ENCODE measurements around the gene MYO3A. TPM values are rescaled to one million over a fixed set of nuclear protein-coding genes. Genes with fewer than 3 reads are reported as not detected.

MYO3A gene
- total RNA-seq, 1 experiment from 2014 or later, result not detected

DNA sequence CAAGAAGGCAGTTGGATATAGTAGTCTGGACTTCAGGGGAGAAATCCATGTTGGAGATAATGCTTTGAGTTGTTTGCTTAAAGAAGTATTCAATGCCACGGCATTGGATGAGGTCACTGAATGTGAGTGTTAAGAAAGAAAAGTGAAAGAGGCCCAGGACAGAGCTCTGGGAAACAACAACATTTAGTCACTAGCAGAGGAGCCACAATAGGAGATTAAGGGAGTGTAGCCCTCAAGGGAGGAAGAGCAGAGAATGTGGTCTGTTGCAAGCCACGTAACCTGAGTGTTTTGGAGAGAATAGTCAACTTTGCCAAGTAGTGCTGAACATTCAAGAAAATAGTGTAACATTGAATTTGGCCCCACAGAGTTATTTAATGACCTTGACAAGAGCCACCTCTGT is 114.7 kb downstream of the MYO3A start:
- BruUV-seq (replicated peaks), result no TSS peak

DNA sequence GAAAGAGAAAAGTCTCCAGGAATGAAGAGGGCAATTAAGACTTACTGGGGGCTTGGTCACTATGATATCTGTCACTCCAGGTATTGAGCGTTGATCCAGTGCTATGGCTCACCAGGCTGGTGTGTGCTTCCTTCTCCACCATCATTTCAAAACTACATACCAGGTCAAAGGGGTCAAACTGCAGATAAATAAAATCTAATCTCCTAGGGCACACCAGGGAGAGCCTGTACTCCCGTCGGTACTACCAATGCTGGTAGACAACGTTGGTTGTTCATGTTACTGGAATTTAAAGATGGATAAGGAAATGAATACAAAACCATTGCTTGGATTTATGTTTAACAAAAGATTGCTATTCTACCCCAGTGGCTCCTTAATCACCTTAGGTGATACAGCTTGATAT is 118.3 kb downstream of the MYO3A start:
- peaks cover 8% of the 10 kb centered on the region; the same call in 1 of the 2 replicates for H3K27me3 ChIP-seq (ENCODE audit: insufficient read depth, low read length)
- no peaks in the 10 kb centered on the region for H3K36me3 ChIP-seq (ENCODE audit: control insufficient read depth in 1 of 2, insufficient read depth in 2 of 2, low read length in 2 of 2)
- no peaks in the 10 kb centered on the region for H3K4me1 ChIP-seq (ENCODE audit: control insufficient read depth in 1 of 2, insufficient read depth in 2 of 2, low read length in 2 of 2)
- DNase-seq (ENCODE audit: low read depth, low spot score) (no peak), ATAC-seq (no peak)
- TF ChIP-seq POLR2AphosphoS5 (IDR thresholded peaks at IDR 0.05; ENCODE audit: low read depth, low read length) (no peak), CEBPB (IDR thresholded peaks at IDR 0.05; ENCODE audit: low read depth) (no peak), SIN3A (IDR thresholded peaks at IDR 0.05; ENCODE audit: low read depth) (no peak), CBX3 (IDR thresholded peaks at IDR 0.05; ENCODE audit: low read depth) (no peak), FOSL1 (IDR thresholded peaks at IDR 0.05; ENCODE audit: low read depth) (no peak), SRF (IDR thresholded peaks at IDR 0.05; ENCODE audit: low read depth) (no peak), RAD21 (IDR thresholded peaks at IDR 0.05; ENCODE audit: low read depth) (no peak), TCF7L2 (IDR thresholded peaks at IDR 0.05; ENCODE audit: borderline replicate concordance, extremely low read depth, insufficient read depth, insufficient read length) (no peak), ZFX (IDR thresholded peaks at IDR 0.05) (no peak), EZH2phosphoT487 (IDR thresholded peaks at IDR 0.05; ENCODE audit: borderline replicate concordance) (no peak), YY1 (IDR thresholded peaks at IDR 0.05; ENCODE audit: extremely low read depth, insufficient replicate concordance, low read depth, low read length) (no peak), ZNF274 (IDR thresholded peaks at IDR 0.05; ENCODE audit: low read depth, low read length) (no peak), EZH2 (IDR thresholded peaks at IDR 0.05) (no peak)
- TF ChIP-seq, protein P1, sequence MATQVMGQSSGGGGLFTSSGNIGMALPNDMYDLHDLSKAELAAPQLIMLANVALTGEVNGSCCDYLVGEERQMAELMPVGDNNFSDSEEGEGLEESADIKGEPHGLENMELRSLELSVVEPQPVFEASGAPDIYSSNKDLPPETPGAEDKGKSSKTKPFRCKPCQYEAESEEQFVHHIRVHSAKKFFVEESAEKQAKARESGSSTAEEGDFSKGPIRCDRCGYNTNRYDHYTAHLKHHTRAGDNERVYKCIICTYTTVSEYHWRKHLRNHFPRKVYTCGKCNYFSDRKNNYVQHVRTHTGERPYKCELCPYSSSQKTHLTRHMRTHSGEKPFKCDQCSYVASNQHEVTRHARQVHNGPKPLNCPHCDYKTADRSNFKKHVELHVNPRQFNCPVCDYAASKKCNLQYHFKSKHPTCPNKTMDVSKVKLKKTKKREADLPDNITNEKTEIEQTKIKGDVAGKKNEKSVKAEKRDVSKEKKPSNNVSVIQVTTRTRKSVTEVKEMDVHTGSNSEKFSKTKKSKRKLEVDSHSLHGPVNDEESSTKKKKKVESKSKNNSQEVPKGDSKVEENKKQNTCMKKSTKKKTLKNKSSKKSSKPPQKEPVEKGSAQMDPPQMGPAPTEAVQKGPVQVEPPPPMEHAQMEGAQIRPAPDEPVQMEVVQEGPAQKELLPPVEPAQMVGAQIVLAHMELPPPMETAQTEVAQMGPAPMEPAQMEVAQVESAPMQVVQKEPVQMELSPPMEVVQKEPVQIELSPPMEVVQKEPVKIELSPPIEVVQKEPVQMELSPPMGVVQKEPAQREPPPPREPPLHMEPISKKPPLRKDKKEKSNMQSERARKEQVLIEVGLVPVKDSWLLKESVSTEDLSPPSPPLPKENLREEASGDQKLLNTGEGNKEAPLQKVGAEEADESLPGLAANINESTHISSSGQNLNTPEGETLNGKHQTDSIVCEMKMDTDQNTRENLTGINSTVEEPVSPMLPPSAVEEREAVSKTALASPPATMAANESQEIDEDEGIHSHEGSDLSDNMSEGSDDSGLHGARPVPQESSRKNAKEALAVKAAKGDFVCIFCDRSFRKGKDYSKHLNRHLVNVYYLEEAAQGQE (IDR thresholded peaks at IDR 0.05; ENCODE audit: low read depth), result no peak
- TF ChIP-seq, protein P2, sequence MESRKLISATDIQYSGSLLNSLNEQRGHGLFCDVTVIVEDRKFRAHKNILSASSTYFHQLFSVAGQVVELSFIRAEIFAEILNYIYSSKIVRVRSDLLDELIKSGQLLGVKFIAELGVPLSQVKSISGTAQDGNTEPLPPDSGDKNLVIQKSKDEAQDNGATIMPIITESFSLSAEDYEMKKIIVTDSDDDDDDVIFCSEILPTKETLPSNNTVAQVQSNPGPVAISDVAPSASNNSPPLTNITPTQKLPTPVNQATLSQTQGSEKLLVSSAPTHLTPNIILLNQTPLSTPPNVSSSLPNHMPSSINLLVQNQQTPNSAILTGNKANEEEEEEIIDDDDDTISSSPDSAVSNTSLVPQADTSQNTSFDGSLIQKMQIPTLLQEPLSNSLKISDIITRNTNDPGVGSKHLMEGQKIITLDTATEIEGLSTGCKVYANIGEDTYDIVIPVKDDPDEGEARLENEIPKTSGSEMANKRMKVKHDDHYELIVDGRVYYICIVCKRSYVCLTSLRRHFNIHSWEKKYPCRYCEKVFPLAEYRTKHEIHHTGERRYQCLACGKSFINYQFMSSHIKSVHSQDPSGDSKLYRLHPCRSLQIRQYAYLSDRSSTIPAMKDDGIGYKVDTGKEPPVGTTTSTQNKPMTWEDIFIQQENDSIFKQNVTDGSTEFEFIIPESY (IDR thresholded peaks at IDR 0.05; ENCODE audit: extremely low read depth, insufficient replicate concordance, low read length), result no peak
- no peak overlapping the region for H3K9ac ChIP-seq (ENCODE audit: low read length)
- intact Hi-C loops (cut with micrococcal nuclease), result no loop called here
- no peaks in the 10 kb centered on the region for H3K9me3 ChIP-seq (ENCODE audit: control insufficient read depth in 1 of 2, insufficient read depth in 1 of 2, low read depth in 1 of 2, low read length in 2 of 2)
- CTCF ChIA-PET, result no interaction called here
- H3K4me2 ChIP-seq (ENCODE audit: low read length), result no peak overlapping the region
- H3K4me3 ChIP-seq (replicated peaks in 1 of 2; ENCODE audit: low read depth in 1 of 2, low read length in 2 of 2), result no peak overlapping the region
- H3K9me2 ChIP-seq (ENCODE audit: insufficient read depth), result no peaks in the 10 kb centered on the region
- RAD21 ChIA-PET (ENCODE audit: low non-redundant PET in 1 of 2, low total read pairs in 2 of 2, uncharacterized antibody in 2 of 2, unreplicated experiment in 2 of 2), result no interaction called here
- no TSS peak for BruUV-seq (replicated peaks)
- no peaks in the 10 kb centered on the region for H3K79me2 ChIP-seq (ENCODE audit: insufficient read depth, low read length)
- no peaks in the 10 kb centered on the region for H4K20me1 ChIP-seq (ENCODE audit: insufficient read depth)
- no peak overlapping the region for H3K27ac ChIP-seq (ENCODE audit: low read depth, low read length)
- POLR2A ChIA-PET, result no interaction called here
- H2AFZ ChIP-seq (ENCODE audit: low read depth, low read length, poor library complexity, severe bottlenecking), result no peak overlapping the region

More for the DNA sequence above, 114.7 kb downstream of the MYO3A start:
- Histone ChIP-seq H2AFZ (ENCODE audit: low read depth, low read length, poor library complexity, severe bottlenecking) (no peak overlapping the region), H4K20me1 (ENCODE audit: insufficient read depth) (no peaks in the 10 kb centered on the region), H3K9me3 (ENCODE audit: control insufficient read depth in 1 of 2, insufficient read depth in 1 of 2, low read depth in 1 of 2, low read length in 2 of 2) (no peaks in the 10 kb centered on the region), H3K4me2 (ENCODE audit: low read length) (no peak overlapping the region), H3K4me3 (replicated peaks in 1 of 2; ENCODE audit: low read depth in 1 of 2, low read length in 2 of 2) (no peak overlapping the region), H3K27me3 (ENCODE audit: insufficient read depth, low read length) (peaks cover 8% of the 10 kb centered on the region; the same call in 1 of the 2 replicates), H3K9ac (ENCODE audit: low read length) (no peak overlapping the region), H3K36me3 (ENCODE audit: control insufficient read depth in 1 of 2, insufficient read depth in 2 of 2, low read length in 2 of 2) (no peaks in the 10 kb centered on the region), H3K79me2 (ENCODE audit: insufficient read depth, low read length) (no peaks in the 10 kb centered on the region), H3K9me2 (ENCODE audit: insufficient read depth) (no peaks in the 10 kb centered on the region), H3K4me1 (ENCODE audit: control insufficient read depth in 1 of 2, insufficient read depth in 2 of 2, low read length in 2 of 2) (no peaks in the 10 kb centered on the region), H3K27ac (ENCODE audit: low read depth, low read length) (no peak overlapping the region)
- ChIA-PET POLR2A (no interaction called here), RAD21 (ENCODE audit: low non-redundant PET in 1 of 2, low total read pairs in 2 of 2, uncharacterized antibody in 2 of 2, unreplicated experiment in 2 of 2) (no interaction called here), CTCF (no interaction called here)
- DNase-seq (ENCODE audit: low read depth, low spot score), result no peak
- no peak for ATAC-seq
- intact Hi-C loops (cut with micrococcal nuclease), result no loop called here
- no peak for TF ChIP-seq FOSL1 (IDR thresholded peaks at IDR 0.05; ENCODE audit: low read depth)

Data from HCT116 (cell line).